Measurements from ENCODE around the gene GADD45G. TPM values are rescaled to one million over a fixed set of nuclear protein-coding genes. Genes with fewer than 3 reads are reported as not detected.

The GADD45G gene
- total and polyA plus RNA-seq, 5 donors from 2014 or later: 0.16 to 15.7 (median 0.30) TPM

GRCh38 chr9:89630508-89630907 is 25.7 kb downstream of the GADD45G start:
- H3K4me3 Mint-ChIP-seq: no peak overlapping the region
- Histone ChIP-seq H3K4me3 (ENCODE audit: low read depth, low read length) (no peak overlapping the region), H3K4me1 (ENCODE audit: control insufficient read depth, insufficient read depth, low read length, poor library complexity, severe bottlenecking) (no peaks in the 10 kb centered on the region), H3K9me3 (ENCODE audit: control insufficient read depth in 2 of 2, low read length in 2 of 2) (no peaks in the 10 kb centered on the region), H3K27ac (ENCODE audit: insufficient read depth, low read length, poor library complexity, severe bottlenecking) (no peak overlapping the region), H3K36me3 (ENCODE audit: control insufficient read depth, insufficient read depth, low read length) (no peaks in the 10 kb centered on the region), H3K27me3 (ENCODE audit: control insufficient read depth, insufficient read depth, low read length) (no peaks in the 10 kb centered on the region)
- DNase-seq: no peak
- no peaks in the 10 kb centered on the region for H3K27me3 Mint-ChIP-seq
- H3K4me1 Mint-ChIP-seq: no peaks in the 10 kb centered on the region
- no peaks in the 10 kb centered on the region for H3K9me3 Mint-ChIP-seq
- ATAC-seq (ENCODE audit: low read depth in 2 of 2): no peak
- no peak overlapping the region for H3K27ac Mint-ChIP-seq
- no peaks in the 10 kb centered on the region for H3K36me3 Mint-ChIP-seq

- Histone ChIP-seq H3K4me1 (ENCODE audit: control insufficient read depth, insufficient read depth, low read length, poor library complexity, severe bottlenecking) (no peaks in the 10 kb centered on the region), H3K27ac (ENCODE audit: insufficient read depth, low read length, poor library complexity, severe bottlenecking) (no peak overlapping the region), H3K4me3 (ENCODE audit: low read depth, low read length) (no peak overlapping the region), H3K27me3 (ENCODE audit: control insufficient read depth, insufficient read depth, low read length) (no peaks in the 10 kb centered on the region), H3K36me3 (ENCODE audit: control insufficient read depth, insufficient read depth, low read length) (no peaks in the 10 kb centered on the region), H3K9me3 (ENCODE audit: control insufficient read depth in 2 of 2, low read length in 2 of 2) (no peaks in the 10 kb centered on the region)
- DNase-seq (no peak), ATAC-seq (ENCODE audit: low read depth in 2 of 2) (no peak)
- H3K4me3 Mint-ChIP-seq: no peak overlapping the region
- H3K27ac Mint-ChIP-seq: no peak overlapping the region
- no peaks in the 10 kb centered on the region for H3K4me1 Mint-ChIP-seq
- H3K9me3 Mint-ChIP-seq: no peaks in the 10 kb centered on the region
- H3K36me3 Mint-ChIP-seq: no peaks in the 10 kb centered on the region
- H3K27me3 Mint-ChIP-seq: no peaks in the 10 kb centered on the region
These were observed 26.6 kb downstream of the GADD45G start for GRCh38 chr9:89631384-89631783.

GRCh38 chr9:89632192-89632733 is 27.5 kb downstream of the GADD45G start:
- ATAC-seq (ENCODE audit: low read depth in 2 of 2): no peak
- no peaks in the 10 kb centered on the region for H3K36me3 ChIP-seq (ENCODE audit: control insufficient read depth, insufficient read depth, low read length)
- no peaks in the 10 kb centered on the region for H3K9me3 Mint-ChIP-seq

GRCh38 chr9:89632736-89633135 is 27.9 kb downstream of the GADD45G start:
- no peak overlapping the region for H3K27ac ChIP-seq (ENCODE audit: insufficient read depth, low read length, poor library complexity, severe bottlenecking)
- H3K27ac Mint-ChIP-seq: no peak overlapping the region
- ATAC-seq (ENCODE audit: low read depth in 2 of 2): no peak
- H3K4me3 ChIP-seq (ENCODE audit: low read depth, low read length): no peak overlapping the region
- no peaks in the 10 kb centered on the region for H3K4me1 Mint-ChIP-seq
- H3K9me3 Mint-ChIP-seq: no peaks in the 10 kb centered on the region
- H3K4me3 Mint-ChIP-seq: no peak overlapping the region
- H3K27me3 ChIP-seq (ENCODE audit: control insufficient read depth, insufficient read depth, low read length): no peaks in the 10 kb centered on the region
- DNase-seq: no peak
- H3K9me3 ChIP-seq (ENCODE audit: control insufficient read depth in 2 of 2, low read length in 2 of 2): no peaks in the 10 kb centered on the region
- peaks cover 5% of the 10 kb centered on the region for H3K27me3 Mint-ChIP-seq
- no peaks in the 10 kb centered on the region for H3K36me3 Mint-ChIP-seq
- H3K36me3 ChIP-seq (ENCODE audit: control insufficient read depth, insufficient read depth, low read length): no peaks in the 10 kb centered on the region
- no peaks in the 10 kb centered on the region for H3K4me1 ChIP-seq (ENCODE audit: control insufficient read depth, insufficient read depth, low read length, poor library complexity, severe bottlenecking)

More at GRCh38 chr9:89632192-89632733, 27.5 kb downstream of the GADD45G start:
- Histone ChIP-seq H3K9me3 (ENCODE audit: control insufficient read depth in 2 of 2, low read length in 2 of 2) (no peaks in the 10 kb centered on the region), H3K27me3 (ENCODE audit: control insufficient read depth, insufficient read depth, low read length) (no peaks in the 10 kb centered on the region), H3K27ac (ENCODE audit: insufficient read depth, low read length, poor library complexity, severe bottlenecking) (no peak overlapping the region), H3K4me3 (ENCODE audit: low read depth, low read length) (no peak overlapping the region), H3K4me1 (ENCODE audit: control insufficient read depth, insufficient read depth, low read length, poor library complexity, severe bottlenecking) (no peaks in the 10 kb centered on the region)
- no peaks in the 10 kb centered on the region for H3K4me1 Mint-ChIP-seq
- H3K36me3 Mint-ChIP-seq: no peaks in the 10 kb centered on the region
- H3K27ac Mint-ChIP-seq: no peak overlapping the region
- H3K4me3 Mint-ChIP-seq: no peak overlapping the region
- peaks cover 5% of the 10 kb centered on the region for H3K27me3 Mint-ChIP-seq
- no peak for DNase-seq

- Mint-ChIP-seq H3K4me1 (no peaks in the 10 kb centered on the region), H3K9me3 (no peaks in the 10 kb centered on the region), H3K4me3 (no peak overlapping the region), H3K27ac (no peak overlapping the region), H3K36me3 (no peaks in the 10 kb centered on the region), H3K27me3 (peaks cover 5% of the 10 kb centered on the region)
- Histone ChIP-seq H3K27ac (ENCODE audit: insufficient read depth, low read length, poor library complexity, severe bottlenecking) (no peak overlapping the region), H3K9me3 (ENCODE audit: control insufficient read depth in 2 of 2, low read length in 2 of 2) (no peaks in the 10 kb centered on the region), H3K4me3 (ENCODE audit: low read depth, low read length) (no peak overlapping the region), H3K36me3 (ENCODE audit: control insufficient read depth, insufficient read depth, low read length) (no peaks in the 10 kb centered on the region), H3K4me1 (ENCODE audit: control insufficient read depth, insufficient read depth, low read length, poor library complexity, severe bottlenecking) (no peaks in the 10 kb centered on the region), H3K27me3 (ENCODE audit: control insufficient read depth, insufficient read depth, low read length) (no peaks in the 10 kb centered on the region)
- DNase-seq (no peak), ATAC-seq (ENCODE audit: low read depth in 2 of 2) (no peak)
These were observed 28.6 kb downstream of the GADD45G start for GRCh38 chr9:89633404-89633803.

- ATAC-seq (ENCODE audit: low read depth in 2 of 2): no peak
- Mint-ChIP-seq H3K27me3 (peaks cover 5% of the 10 kb centered on the region), H3K4me3 (no peak overlapping the region), H3K4me1 (no peaks in the 10 kb centered on the region), H3K27ac (no peak overlapping the region), H3K9me3 (no peaks in the 10 kb centered on the region), H3K36me3 (no peaks in the 10 kb centered on the region)
- Histone ChIP-seq H3K27me3 (ENCODE audit: control insufficient read depth, insufficient read depth, low read length) (no peaks in the 10 kb centered on the region), H3K36me3 (ENCODE audit: control insufficient read depth, insufficient read depth, low read length) (no peaks in the 10 kb centered on the region), H3K27ac (ENCODE audit: insufficient read depth, low read length, poor library complexity, severe bottlenecking) (no peak overlapping the region), H3K4me3 (ENCODE audit: low read depth, low read length) (no peak overlapping the region), H3K4me1 (ENCODE audit: control insufficient read depth, insufficient read depth, low read length, poor library complexity, severe bottlenecking) (no peaks in the 10 kb centered on the region), H3K9me3 (ENCODE audit: control insufficient read depth in 2 of 2, low read length in 2 of 2) (no peaks in the 10 kb centered on the region)
- no peak for DNase-seq
These were observed 29.1 kb downstream of the GADD45G start for GRCh38 chr9:89633920-89634319.

GRCh38 chr9:89634995-89635742 is 30.4 kb downstream of the GADD45G start:
- Mint-ChIP-seq H3K4me3 (no peak overlapping the region), H3K4me1 (no peaks in the 10 kb centered on the region), H3K36me3 (no peaks in the 10 kb centered on the region), H3K27me3 (peaks cover 5% of the 10 kb centered on the region), H3K27ac (no peak overlapping the region), H3K9me3 (no peaks in the 10 kb centered on the region)
- DNase-seq: no peak
- no peaks in the 10 kb centered on the region for H3K36me3 ChIP-seq (ENCODE audit: control insufficient read depth, insufficient read depth, low read length)
- no peak for ATAC-seq (ENCODE audit: low read depth in 2 of 2)
- H3K27ac ChIP-seq (ENCODE audit: insufficient read depth, low read length, poor library complexity, severe bottlenecking): no peak overlapping the region
- no peak overlapping the region for H3K4me3 ChIP-seq (ENCODE audit: low read depth, low read length)
- no peaks in the 10 kb centered on the region for H3K27me3 ChIP-seq (ENCODE audit: control insufficient read depth, insufficient read depth, low read length)
- no peaks in the 10 kb centered on the region for H3K4me1 ChIP-seq (ENCODE audit: control insufficient read depth, insufficient read depth, low read length, poor library complexity, severe bottlenecking)
- H3K9me3 ChIP-seq (ENCODE audit: control insufficient read depth in 2 of 2, low read length in 2 of 2): no peaks in the 10 kb centered on the region

GRCh38 chr9:89635816-89636215 is 31.0 kb downstream of the GADD45G start:
- Histone ChIP-seq H3K36me3 (ENCODE audit: control insufficient read depth, insufficient read depth, low read length) (no peaks in the 10 kb centered on the region), H3K9me3 (ENCODE audit: control insufficient read depth in 2 of 2, low read length in 2 of 2) (no peaks in the 10 kb centered on the region), H3K27ac (ENCODE audit: insufficient read depth, low read length, poor library complexity, severe bottlenecking) (no peak overlapping the region), H3K27me3 (ENCODE audit: control insufficient read depth, insufficient read depth, low read length) (no peaks in the 10 kb centered on the region), H3K4me3 (ENCODE audit: low read depth, low read length) (no peak overlapping the region), H3K4me1 (ENCODE audit: control insufficient read depth, insufficient read depth, low read length, poor library complexity, severe bottlenecking) (no peaks in the 10 kb centered on the region)
- Mint-ChIP-seq H3K4me1 (no peaks in the 10 kb centered on the region), H3K27ac (no peak overlapping the region), H3K27me3 (peaks cover 5% of the 10 kb centered on the region), H3K9me3 (no peaks in the 10 kb centered on the region), H3K4me3 (no peak overlapping the region), H3K36me3 (no peaks in the 10 kb centered on the region)
- ATAC-seq (ENCODE audit: low read depth in 2 of 2): no peak
- DNase-seq: no peak
